Body of pancreas (tissue), 4 donors: ENCODE data around the gene PDZD2.

Source experiments
- CTCF ChIP-seq, 7 experiments: fragments of 450-650 bp in 4 of 7; fragments of 200-600 bp in 3 of 7; sonication (generic) in 3 of 7; IDR thresholded peaks; one replicate each; pipeline ENCODE4 v1.5.1; 2016 to 2019; ENCODE audit warnings: antibody characterized with exemption in 7 of 7
- POLR2A ChIP-seq, 3 donors: fragments of 450-650 bp; IDR thresholded peaks; one replicate each; pipeline ENCODE4 v1.6.1; 2016; ENCODE audit warnings: antibody characterized with exemption in 3 of 3, mild to moderate bottlenecking in 2 of 3

GRCh38 chr5:31886206-31886605 lies 247.3 kb downstream of the PDZD2 start:
- TF ChIP-seq CTCF (IDR thresholded peaks at IDR 0.05) (no peak), POLR2A (IDR thresholded peaks at IDR 0.05) (no peak)
